Activated CD4-positive, alpha-beta T cell treated with anti-CD3 and anti-CD28 coated beads, Interleukin-10, Interleukin-2, amounts not matched to agents 100 ng/mL and 50 ng/mL, durations not matched to agents 16 hours and 8 hours (primary cell): ENCODE measurements around the gene PCDHGB5.
"Not testable (repeated sequence)": the region's sequence is repeated elsewhere in the genome, so short reads cannot be mapped to it uniquely, and the experiment has no call there.

Experiments
- DNase-seq: peaks from one replicate; pipeline ENCODE4 v3.0.0-alpha.2; 2020

The PCDHGB5 gene

DNA sequence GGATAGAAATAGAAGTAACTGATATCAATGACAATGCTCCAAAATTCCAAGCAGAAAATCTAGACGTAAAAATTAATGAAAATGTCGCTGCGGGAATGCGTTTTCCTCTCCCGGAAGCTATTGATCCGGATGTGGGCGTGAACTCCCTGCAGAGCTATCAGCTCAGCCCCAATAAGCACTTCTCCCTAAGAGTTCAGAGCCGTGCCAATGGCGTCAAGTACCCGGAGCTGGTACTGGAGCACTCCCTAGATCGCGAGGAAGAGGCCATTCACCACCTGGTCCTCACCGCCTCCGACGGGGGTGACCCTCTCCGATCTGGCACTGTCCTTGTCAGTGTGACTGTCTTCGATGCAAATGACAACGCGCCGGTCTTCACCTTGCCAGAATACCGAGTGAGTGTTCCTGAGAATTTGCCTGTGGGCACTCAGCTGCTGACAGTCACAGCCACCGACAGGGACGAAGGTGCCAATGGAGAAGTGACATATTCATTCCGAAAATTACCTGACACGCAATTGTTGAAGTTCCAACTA is 15.9 kb downstream of the PCDHGB5 start:
- DNase-seq = no peak

DNA sequence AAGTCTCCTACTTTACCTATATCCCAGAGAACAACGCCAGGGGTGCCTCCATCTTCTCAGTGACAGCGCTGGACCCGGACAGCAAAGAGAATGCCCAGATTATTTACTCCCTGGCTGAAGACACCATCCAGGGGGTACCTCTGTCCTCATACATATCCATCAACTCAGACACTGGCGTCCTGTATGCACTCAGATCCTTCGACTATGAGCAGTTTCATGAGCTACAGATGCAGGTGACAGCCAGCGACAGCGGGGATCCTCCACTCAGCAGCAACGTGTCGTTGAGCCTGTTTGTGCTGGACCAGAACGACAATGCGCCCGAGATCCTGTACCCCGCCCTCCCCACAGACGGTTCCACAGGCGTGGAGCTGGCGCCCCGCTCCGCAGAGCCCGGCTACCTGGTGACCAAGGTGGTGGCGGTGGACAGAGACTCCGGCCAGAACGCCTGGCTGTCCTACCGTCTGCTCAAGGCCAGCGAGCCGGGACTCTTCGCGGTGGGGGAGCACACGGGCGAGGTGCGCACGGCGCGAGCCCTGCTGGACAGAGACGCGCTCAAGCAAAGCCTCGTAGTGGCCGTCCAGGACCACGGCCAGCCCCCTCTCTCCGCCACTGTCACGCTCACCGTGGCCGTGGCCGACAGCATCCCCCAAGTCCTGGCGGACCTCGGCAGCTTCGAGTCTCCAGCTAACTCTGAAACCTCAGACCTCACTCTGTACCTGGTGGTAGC is 17.0 kb downstream of the PCDHGB5 start:
- DNase-seq = not testable (repeated sequence)

DNA sequence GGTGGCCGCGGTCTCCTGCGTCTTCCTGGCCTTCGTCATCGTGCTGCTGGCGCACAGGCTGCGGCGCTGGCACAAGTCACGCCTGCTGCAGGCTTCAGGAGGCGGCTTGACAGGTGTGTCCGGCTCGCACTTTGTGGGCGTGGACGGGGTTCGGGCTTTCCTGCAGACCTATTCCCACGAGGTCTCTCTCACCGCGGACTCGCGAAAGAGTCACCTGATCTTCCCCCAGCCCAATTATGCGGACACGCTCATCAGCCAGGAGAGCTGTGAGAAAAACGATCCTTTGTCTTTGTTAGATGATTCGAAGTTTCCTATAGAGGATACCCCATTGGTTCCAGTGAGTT is 17.5 kb downstream of the PCDHGB5 start:
- not testable (repeated sequence) for DNase-seq

DNA sequence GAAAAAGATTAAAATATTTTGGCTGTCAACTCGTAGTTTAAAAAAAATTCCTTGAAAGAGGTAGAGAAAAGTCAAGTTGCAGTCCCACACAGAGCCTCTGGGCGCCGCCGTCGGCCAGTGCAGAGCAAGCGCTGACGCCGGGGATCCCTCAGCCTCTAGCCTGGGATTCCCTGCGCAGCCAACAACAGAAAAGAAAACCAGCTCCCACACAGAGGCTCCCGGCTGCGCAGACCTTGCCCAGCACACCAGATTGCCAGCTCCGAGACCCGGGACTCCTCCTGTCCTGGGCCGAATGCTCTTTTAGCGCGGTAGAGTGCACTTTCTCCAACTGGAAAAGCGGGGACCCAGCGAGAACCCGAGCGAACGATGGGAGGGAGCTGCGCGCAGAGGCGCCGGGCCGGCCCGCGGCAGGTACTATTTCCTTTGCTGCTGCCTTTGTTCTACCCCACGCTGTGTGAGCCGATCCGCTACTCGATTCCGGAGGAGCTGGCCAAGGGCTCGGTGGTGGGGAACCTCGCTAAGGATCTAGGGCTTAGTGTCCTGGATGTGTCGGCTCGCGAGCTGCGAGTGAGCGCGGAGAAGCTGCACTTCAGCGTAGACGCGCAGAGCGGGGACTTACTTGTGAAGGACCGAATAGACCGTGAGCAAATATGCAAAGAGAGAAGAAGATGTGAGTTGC is 19.9 kb downstream of the PCDHGB5 start, which contains the start of gene PCDHGB7:
Gene PCDHGB7, plus strand, starts transcription at position 184 of the 679 bp plus-strand sequence. Its CDS starts 183 bp downstream, at position 367.
- DNase-seq = peak; percentile 63

DNA sequence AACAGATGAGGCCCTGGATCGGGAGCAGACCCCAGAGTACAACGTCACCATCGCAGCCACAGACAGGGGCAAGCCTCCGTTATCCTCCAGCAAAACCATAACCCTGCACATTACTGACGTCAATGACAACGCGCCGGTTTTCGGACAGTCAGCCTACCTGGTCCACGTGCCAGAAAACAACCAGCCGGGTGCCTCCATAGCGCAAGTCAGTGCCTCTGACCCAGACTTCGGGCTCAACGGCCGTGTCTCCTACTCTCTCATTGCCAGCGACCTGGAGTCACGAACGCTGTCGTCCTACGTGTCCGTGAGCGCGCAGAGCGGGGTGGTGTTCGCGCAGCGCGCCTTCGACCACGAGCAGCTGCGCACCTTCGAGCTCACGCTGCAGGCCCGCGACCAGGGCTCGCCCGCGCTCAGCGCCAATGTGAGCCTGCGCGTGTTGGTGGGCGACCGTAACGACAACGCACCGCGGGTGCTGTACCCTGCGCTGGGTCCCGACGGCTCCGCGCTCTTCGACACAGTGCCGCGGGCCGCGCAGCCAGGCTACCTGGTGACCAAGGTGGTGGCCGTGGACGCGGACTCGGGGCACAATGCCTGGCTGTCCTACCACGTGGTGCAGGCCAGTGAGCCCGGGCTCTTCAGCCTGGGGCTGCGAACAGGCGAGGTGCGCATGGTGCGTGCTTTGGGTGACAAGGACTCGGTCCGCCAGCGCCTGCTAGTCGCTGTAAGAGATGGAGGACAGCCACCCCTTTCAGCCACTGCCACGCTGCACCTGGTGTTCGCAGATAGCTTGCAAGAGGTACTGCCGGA is 21.5 kb downstream of the PCDHGB5 start:
- no peak for DNase-seq

DNA sequence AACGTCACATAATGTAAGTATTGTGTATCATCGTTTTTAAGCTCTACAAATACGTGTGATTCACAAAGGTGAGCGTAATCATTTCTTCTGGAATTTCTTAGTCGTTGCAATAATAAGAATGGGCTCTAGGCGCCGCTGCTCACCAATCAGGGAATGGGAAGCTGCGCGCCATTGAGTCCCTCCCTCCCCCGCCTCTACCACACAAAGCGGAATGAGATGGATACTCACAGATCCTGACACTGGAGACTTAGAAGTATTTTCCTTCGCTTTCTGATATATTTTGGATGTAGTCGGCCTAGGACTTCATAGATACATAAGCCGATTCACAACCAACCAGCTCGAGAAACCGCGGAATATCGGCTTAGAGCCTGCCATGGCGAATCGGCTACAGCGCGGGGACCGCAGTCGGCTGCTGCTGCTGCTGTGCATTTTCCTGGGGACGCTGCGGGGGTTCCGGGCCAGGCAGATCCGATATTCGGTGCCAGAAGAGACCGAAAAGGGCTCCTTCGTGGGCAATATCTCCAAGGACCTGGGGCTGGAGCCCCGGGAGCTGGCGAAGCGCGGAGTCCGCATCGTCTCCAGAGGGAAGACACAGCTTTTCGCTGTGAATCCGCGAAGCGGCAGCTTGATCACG is 23.2 kb downstream of the PCDHGB5 start, which contains the start of gene PCDHGA11:
Gene PCDHGA11, plus strand, starts transcription at position 197 of the 634 bp plus-strand sequence. Its CDS starts 177 bp downstream, at position 374.
- peak; percentile 59 for DNase-seq

DNA sequence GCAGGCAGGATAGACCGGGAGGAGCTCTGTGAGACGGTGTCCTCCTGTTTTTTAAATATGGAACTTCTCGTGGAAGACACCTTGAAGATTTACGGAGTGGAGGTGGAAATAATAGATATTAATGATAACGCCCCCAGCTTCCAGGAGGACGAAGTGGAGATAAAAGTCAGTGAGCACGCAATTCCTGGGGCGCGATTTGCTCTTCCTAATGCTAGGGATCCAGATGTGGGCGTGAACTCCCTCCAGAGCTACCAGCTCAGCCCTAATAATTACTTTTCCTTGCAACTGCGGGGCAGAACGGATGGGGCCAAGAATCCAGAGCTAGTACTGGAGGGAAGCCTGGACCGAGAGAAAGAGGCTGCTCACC is 23.7 kb downstream of the PCDHGB5 start:
- no peak for DNase-seq

DNA sequence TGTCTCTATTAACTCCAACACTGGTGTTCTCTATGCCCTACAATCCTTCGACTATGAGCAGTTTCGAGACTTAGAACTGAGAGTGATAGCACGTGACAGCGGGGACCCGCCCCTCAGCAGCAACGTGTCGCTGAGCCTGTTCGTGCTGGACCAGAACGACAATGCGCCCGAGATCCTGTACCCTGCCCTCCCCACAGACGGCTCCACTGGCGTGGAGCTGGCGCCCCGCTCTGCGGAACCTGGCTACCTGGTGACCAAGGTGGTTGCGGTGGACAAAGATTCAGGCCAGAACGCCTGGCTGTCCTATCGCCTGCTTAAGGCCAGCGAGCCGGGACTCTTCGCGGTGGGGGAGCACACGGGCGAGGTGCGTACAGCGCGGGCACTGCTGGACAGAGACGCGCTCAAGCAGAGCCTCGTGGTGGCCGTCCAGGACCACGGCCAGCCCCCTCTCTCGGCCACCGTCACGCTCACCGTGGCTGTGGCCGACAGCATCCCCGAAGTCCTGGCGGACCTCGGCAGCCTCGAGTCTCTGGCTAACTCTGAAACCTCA is 25.1 kb downstream of the PCDHGB5 start:
- DNase-seq = no peak

DNA sequence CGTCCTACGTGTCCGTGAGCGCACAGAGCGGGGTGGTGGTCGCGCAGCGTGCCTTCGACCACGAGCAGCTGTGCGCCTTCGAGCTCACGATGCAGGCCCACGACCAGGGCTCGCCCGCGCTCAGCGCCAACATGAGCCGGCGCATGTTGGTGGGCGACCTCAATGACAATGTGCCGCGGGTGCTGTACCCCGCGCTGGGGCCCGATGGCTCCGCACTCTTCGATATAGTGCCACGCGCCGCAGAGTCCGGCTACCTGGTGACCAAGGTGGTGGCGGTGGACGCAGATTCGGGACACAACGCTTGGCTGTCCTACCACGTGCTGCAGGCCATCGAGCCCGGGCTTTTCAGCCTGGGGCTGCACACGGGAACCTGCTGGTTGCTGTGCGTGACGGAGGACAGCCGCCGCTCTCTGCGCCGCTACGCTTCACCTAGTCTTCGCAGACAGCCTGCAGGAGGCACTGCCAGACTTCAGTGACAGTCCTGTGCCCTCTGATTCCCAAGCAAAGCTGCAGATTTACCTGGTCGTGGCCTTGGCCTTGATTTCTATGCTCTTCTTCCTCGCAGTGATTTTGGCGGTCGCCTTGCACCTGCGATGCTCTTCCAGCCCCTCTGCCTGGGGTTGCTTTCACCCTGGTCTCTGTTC is 30.2 kb downstream of the PCDHGB5 start:
- DNase-seq = no peak

DNA sequence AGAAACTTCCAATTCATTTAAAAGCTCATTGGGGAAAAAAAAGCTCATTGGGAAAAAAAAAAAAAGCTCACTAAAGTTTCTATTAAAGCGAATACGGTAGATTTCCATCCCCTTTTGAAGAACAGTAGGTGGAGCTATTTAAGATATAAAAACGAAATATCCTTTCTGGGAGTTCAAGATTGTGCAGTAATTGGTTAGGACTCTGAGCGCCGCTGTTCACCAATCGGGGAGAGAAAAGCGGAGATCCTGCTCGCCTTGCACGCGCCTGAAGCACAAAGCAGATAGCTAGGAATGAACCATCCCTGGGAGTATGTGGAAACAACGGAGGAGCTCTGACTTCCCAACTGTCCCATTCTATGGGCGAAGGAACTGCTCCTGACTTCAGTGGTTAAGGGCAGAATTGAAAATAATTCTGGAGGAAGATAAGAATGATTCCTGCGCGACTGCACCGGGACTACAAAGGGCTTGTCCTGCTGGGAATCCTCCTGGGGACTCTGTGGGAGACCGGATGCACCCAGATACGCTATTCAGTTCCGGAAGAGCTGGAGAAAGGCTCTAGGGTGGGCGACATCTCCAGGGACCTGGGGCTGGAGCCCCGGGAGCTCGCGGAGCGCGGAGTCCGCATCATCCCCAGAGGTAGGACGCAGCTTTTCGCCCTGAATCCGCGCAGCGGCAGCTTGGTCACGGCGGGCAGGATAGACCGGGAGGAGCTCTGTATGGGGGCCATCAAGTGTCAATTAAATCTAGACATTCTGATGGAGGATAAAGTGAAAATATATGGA is 32.8 kb downstream of the PCDHGB5 start, which contains the start of gene PCDHGA12:
Gene PCDHGA12, plus strand, starts transcription at position 176 of the 782 bp plus-strand sequence. Its CDS starts 253 bp downstream, at position 429.
- DNase-seq = peak; percentile 54

DNA sequence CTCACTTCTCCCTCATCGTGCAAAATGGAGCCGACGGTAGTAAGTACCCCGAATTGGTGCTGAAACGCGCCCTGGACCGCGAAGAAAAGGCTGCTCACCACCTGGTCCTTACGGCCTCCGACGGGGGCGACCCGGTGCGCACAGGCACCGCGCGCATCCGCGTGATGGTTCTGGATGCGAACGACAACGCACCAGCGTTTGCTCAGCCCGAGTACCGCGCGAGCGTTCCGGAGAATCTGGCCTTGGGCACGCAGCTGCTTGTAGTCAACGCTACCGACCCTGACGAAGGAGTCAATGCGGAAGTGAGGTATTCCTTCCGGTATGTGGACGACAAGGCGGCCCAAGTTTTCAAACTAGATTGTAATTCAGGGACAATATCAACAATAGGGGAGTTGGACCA is 33.5 kb downstream of the PCDHGB5 start:
- DNase-seq = no peak

DNA sequence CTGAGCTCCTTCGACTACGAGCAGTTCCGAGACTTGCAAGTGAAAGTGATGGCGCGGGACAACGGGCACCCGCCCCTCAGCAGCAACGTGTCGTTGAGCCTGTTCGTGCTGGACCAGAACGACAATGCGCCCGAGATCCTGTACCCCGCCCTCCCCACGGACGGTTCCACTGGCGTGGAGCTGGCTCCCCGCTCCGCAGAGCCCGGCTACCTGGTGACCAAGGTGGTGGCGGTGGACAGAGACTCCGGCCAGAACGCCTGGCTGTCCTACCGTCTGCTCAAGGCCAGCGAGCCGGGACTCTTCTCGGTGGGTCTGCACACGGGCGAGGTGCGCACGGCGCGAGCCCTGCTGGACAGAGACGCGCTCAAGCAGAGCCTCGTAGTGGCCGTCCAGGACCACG is 34.6 kb downstream of the PCDHGB5 start:
- not testable (repeated sequence) for DNase-seq

DNA sequence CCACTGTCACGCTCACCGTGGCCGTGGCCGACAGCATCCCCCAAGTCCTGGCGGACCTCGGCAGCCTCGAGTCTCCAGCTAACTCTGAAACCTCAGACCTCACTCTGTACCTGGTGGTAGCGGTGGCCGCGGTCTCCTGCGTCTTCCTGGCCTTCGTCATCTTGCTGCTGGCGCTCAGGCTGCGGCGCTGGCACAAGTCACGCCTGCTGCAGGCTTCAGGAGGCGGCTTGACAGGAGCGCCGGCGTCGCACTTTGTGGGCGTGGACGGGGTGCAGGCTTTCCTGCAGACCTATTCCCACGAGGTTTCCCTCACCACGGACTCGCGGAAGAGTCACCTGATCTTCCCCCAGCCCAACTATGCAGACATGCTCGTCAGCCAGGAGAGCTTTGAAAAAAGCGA is 35.0 kb downstream of the PCDHGB5 start:
- not testable (repeated sequence) for DNase-seq

DNA sequence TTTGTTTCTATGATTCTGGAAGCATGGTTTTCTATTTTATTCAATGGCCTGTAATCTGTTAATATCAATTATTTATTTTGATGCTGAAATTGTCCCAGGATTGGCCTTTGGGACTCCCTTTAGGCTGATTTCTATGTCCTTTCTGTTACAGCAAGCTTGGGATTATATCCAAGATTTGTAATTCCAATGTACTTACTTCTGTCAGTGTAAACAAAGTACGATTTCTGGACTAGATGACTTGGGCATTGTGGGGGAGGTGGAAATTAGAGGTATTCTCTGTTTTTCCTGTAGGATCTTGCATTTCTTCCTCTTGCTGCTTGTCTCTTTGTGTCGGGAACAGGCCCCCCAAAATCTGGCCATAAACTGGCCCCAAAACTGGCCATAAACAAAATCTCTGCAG is 36.3 kb downstream of the PCDHGB5 start:
- DNase-seq = no peak

DNA sequence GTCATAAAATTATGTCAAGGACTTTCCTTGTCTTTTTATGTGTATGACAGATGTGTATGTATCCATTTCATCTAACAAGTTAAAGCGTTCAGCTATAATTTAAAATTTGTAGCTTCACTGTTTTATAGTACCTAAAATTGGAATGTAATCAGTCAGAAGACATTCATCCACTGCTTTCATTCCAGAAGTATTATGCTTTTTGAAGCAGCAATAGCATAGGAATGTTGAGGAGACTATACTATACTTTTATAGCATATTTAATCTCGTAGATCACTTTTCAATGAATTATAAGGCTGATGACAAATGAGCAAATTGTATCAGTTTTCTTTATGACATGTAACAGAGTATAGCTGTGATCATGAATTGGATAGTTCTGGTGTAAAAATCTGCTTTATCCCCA is 39.5 kb downstream of the PCDHGB5 start:
- no peak for DNase-seq

DNA sequence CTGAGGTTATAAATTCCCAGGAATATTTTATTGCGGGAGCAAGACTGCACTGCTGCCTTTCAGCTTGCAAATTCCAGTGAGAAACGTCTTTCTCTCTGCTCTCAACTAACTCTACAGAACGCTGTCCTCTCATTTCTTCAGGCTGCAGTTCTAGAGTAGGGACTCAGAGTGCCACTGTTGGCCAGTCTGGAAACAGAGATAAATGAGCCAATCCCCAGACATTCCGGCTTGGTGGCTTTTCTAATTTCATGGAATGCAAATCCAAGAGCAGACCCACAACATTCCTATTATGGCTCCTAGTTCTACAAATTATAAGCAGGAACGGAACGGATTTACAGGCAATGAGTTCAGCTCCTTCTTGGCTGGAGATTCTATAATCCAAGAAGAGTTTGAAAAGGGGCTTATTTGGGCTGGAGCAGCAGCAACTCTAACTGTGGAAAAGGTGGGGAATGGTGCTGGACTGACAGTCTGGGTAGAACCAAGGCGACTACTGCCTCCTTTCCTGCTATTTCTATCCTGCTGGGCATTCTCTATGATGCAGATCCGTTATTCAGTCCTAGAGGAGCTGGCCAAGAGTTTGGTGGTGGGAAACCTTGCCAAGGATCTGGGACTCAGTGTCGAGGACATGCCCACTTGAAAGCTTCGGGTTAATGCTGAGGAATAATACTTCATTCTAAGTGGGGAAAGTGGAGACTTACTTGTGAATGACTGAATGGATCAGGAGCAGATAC is 41.8 kb downstream of the PCDHGB5 start:
- DNase-seq = no peak

DNA sequence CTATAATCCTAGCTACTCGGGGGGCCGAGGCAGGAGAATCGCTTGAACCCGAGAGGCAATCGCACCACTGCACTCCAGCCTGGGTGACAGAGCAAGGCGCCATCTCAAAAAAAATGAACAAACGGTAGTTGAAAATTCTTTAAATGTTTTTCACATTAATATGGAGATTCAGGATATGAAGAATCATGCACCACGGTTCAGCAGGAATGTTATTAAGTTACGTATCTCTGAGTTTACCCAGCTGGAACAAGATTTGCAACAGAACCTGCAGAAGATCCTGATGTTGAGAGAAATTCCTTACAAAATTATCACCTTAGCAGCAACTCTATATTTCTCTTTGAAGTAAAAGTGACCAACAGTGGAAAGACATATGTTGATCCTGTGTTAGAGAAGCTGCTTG is 42.6 kb downstream of the PCDHGB5 start:
- DNase-seq = no peak

DNA sequence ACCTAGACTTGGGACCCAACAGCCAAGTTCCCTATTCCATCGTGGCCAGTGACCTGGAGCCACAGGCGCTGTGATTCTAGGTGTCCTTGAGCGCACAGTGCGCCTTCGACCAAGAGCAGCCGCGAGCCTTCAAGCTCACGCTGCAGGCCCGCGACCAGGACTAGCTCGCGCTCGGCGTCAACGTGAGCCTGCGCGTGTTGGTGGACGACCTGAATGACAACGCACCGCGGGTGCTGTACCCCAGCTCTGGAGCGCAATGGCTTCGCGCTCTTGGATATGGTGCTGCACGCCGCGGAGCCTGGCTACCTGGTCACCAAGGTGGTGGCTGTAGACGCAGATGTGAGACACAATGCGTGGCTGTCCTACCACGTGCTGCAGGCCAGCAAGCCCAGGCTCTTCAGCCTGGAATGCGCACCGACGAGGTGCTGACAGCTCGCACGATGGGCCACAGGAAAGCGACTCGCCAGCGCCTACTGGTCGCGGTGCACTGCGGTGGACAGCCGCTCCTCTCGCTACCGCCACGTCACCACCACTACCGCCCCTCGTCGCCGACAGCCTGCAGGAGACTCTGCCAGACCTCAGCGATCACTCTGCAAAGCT is 43.9 kb downstream of the PCDHGB5 start:
- DNase-seq = no peak
